Aorta (tissue), 5 donors: ENCODE results near the gene UNC13D. TPM values are rescaled to one million over a fixed set of nuclear protein-coding genes. Genes with fewer than 3 reads are reported as not detected.
A peak's percentile ranks its signal among the peaks of the same experiment; 100 is the strongest.
"Not testable (repeated sequence)": the region's sequence is repeated elsewhere in the genome, so short reads cannot be mapped to it uniquely, and the experiment has no call there.

Experiments used
- ATAC-seq: fragments of 200-7000 bp; cut with Tn5 transposase; one replicate; pipeline ENCODE4 v1.9.1; 2022; ENCODE audit warnings: moderate library complexity; ENCODE audit not compliant: low FRiP score
- DNase-seq, 2 donors: peaks; one replicate each; pipeline ENCODE4 v3.0.0-alpha.2; 2020
- H3K27ac ChIP-seq, 2 donors: one replicate each; pipeline ENCODE4 v1.5.1; 2013; ENCODE audit warnings: low read length in 2 of 2, mild to moderate bottlenecking in 2 of 2, moderate library complexity in 2 of 2, control low read depth in 1 of 2, inconsistent platforms in 1 of 2, low read depth in 1 of 2
- H3K27me3 ChIP-seq, 2 donors: one replicate each; pipeline ENCODE4 v1.6.1; 2013; ENCODE audit warnings: control low read depth in 1 of 2, low read length in 1 of 2, mild to moderate bottlenecking in 1 of 2, moderate library complexity in 1 of 2; ENCODE audit not compliant: insufficient read depth in 2 of 2, control insufficient read depth in 1 of 2
- H3K36me3 ChIP-seq, 2 donors: one replicate each; pipeline ENCODE4 v1.6.1; 2013; ENCODE audit warnings: control low read depth in 1 of 2, low read length in 1 of 2, mild to moderate bottlenecking in 1 of 2; ENCODE audit not compliant: insufficient read depth in 2 of 2, control insufficient read depth in 1 of 2
- H3K4me1 ChIP-seq, 2 donors: one replicate each; pipeline ENCODE4 v1.6.1; 2013; ENCODE audit warnings: low read length in 2 of 2, control low read depth in 1 of 2, mild to moderate bottlenecking in 1 of 2, moderate library complexity in 1 of 2; ENCODE audit not compliant: insufficient read depth in 2 of 2, control insufficient read depth in 1 of 2
- H3K4me3 ChIP-seq, 2 donors: one replicate each; pipeline ENCODE4 v1.5.1; 2013; ENCODE audit warnings: low read length in 2 of 2, control low read depth in 1 of 2, mild to moderate bottlenecking in 1 of 2
- H3K9me3 ChIP-seq: one replicate; pipeline ENCODE4 v1.6.1; 2013; ENCODE audit warnings: mild to moderate bottlenecking, low read length; ENCODE audit not compliant: control insufficient read depth
- WGBS, 2 donors: extraction: QIAGEN DNeasy Blood & Tissue Kit; methylation state at CpG; one replicate each; pipeline ENCODE4 v1.1.7; 2013; 5-methylcytosine and 5-hydroxymethylcytosine counted together
- intact Hi-C, 2 donors: fragments of 100-400 bp; cut with DNase I; formaldehyde crosslinking; loops; one replicate each; pipeline versions ENCODE4 v1.14.2 to v1.15.0; 2022
- polyA plus RNA-seq, 2 donors: library from polyadenylated mRNA; stranded (reverse); fragments of 200-250 nt; gene quantifications; one replicate each; pipeline ENCODE4 v1.2.3, GENCODE V29; 2013
- total RNA-seq, 2 donors: library from RNA; stranded (reverse); fragmentation: NEBNext Ultra II Directional; extraction: Animal tissue kit (Norgen Biotek cat#: 25700); gene quantifications; one replicate each; pipeline ENCODE4 v1.2.1, GENCODE V29; 2021
- donor health status: healthy with polysubstance abuse.
- donor health status: Bipolar disorder and iron deficiency.
- donor health status: DM: no; HTN: no; CAD: no.
- donor health status: DM: no; HTN: no; CAD: no.
- donor health status: DM: yes; HTN: yes; CAD: no.

UNC13D gene
- total and polyA plus RNA-seq, 4 donors: 3.8 to 23.1 (median 18.9) TPM

GRCh38 chr17:75876190-75876937, 32.2 kb upstream of the UNC13D start:
- H3K27me3 ChIP-seq: no peaks in the 10 kb centered on the region
- peak overlapping the region; percentile 34 to 90 for H3K27ac ChIP-seq
- peak overlapping the region in 1 of 2 donors; percentile 6 for H3K4me3 ChIP-seq
- no peaks in the 10 kb centered on the region for H3K36me3 ChIP-seq
- DNase-seq (peak; percentile 82 to 83), ATAC-seq (no peak)
- 7 to 9% methylated on average over 26 of the region's 26 CpGs for WGBS, 2 donors
- intact Hi-C loops: loop anchor here in 1 of 2 donors (5.0 kb wide), 2 partner anchors 99 to 359 kb away; partner anchors contain the start of genes CASKIN2 and TSEN54
- H3K9me3 ChIP-seq: no peaks in the 10 kb centered on the region
- H3K4me1 ChIP-seq: peaks cover 0 to 3% of the 10 kb centered on the region in 2 donors

- ATAC-seq (peak; percentile 27), DNase-seq (no peak)
- intact Hi-C loops: loop anchor here in 1 of 2 donors (5.0 kb wide), 2 partner anchors 99 to 359 kb away; partner anchors contain the start of genes CASKIN2 and TSEN54
- WGBS, 2 donors: 6 to 10% methylated on average over 5 of the region's 5 CpGs
- Histone ChIP-seq H3K4me1 (peaks cover 0 to 3% of the 10 kb centered on the region in 2 donors), H3K27ac (peak overlapping the region; percentile 29 to 90), H3K9me3 (no peaks in the 10 kb centered on the region), H3K4me3 (no peak overlapping the region), H3K27me3 (no peaks in the 10 kb centered on the region), H3K36me3 (no peaks in the 10 kb centered on the region)
Observed at GRCh38 chr17:75875940-75876189, 31.7 kb upstream of the UNC13D start.

- Histone ChIP-seq H3K4me3 (no peak overlapping the region), H3K36me3 (no peaks in the 10 kb centered on the region), H3K4me1 (peaks cover 0 to 3% of the 10 kb centered on the region in 2 donors), H3K27ac (peak overlapping the region; percentile 29 to 90), H3K27me3 (no peaks in the 10 kb centered on the region), H3K9me3 (no peaks in the 10 kb centered on the region)
- ATAC-seq: peak; percentile 2
- DNase-seq: peak; percentile 88 to 89
- WGBS, 2 donors: 21% methylated on average over 18 of the region's 18 CpGs
- intact Hi-C loops: loop anchor here in 1 of 2 donors (5.0 kb wide), 2 partner anchors 98 to 358 kb away; partner anchors contain the start of genes CASKIN2 and TSEN54
Observed at GRCh38 chr17:75875182-75875939, 31.2 kb upstream of the UNC13D start.

- Histone ChIP-seq H3K27ac (peak overlapping the region; percentile 20 to 90), H3K36me3 (no peaks in the 10 kb centered on the region), H3K27me3 (no peaks in the 10 kb centered on the region), H3K4me1 (peaks cover 0 to 3% of the 10 kb centered on the region in 2 donors), H3K9me3 (no peaks in the 10 kb centered on the region), H3K4me3 (no peak overlapping the region)
- ATAC-seq (no peak), DNase-seq (peak; percentile 44 to 78)
- WGBS, 2 donors: 70 to 77% methylated on average over 36 to 38 of the region's 38 CpGs
- intact Hi-C loops: loop anchor here in 1 of 2 donors (5.0 kb wide), 2 partner anchors 97 to 357 kb away; partner anchors contain the start of genes CASKIN2 and TSEN54
Observed at GRCh38 chr17:75874323-75875181, 30.3 kb upstream of the UNC13D start.

- intact Hi-C loops: no loop called here
- H3K27ac ChIP-seq: peak overlapping the region; percentile 90
Observed at GRCh38 chr17:75873587-75874322, 29.6 kb upstream of the UNC13D start.

GRCh38 chr17:75872434-75873351, 28.5 kb upstream of the UNC13D start:
- Histone ChIP-seq H3K27ac (peak overlapping the region; percentile 90 to 97), H3K4me1 (peaks cover 0 to 3% of the 10 kb centered on the region in 2 donors), H3K4me3 (no peak overlapping the region), H3K9me3 (no peaks in the 10 kb centered on the region), H3K36me3 (no peaks in the 10 kb centered on the region), H3K27me3 (no peaks in the 10 kb centered on the region)
- intact Hi-C loops: no loop called here
- 5 to 9% methylated on average over 13 of the region's 13 CpGs for WGBS, 2 donors
- ATAC-seq (peak; percentile 70), DNase-seq (peak; percentile 93 to 94)

More at GRCh38 chr17:75873587-75874322, 29.6 kb upstream of the UNC13D start:
- no peaks in the 10 kb centered on the region for H3K9me3 ChIP-seq
- no peaks in the 10 kb centered on the region for H3K27me3 ChIP-seq
- no peaks in the 10 kb centered on the region for H3K36me3 ChIP-seq
- no peak overlapping the region for H3K4me3 ChIP-seq
- WGBS, 2 donors: 6 to 12% methylated on average over 11 of the region's 11 CpGs
- H3K4me1 ChIP-seq: peaks cover 0 to 3% of the 10 kb centered on the region in 2 donors
- DNase-seq: peak; percentile 61 to 79
- ATAC-seq: no peak

- intact Hi-C loops, H3K4me3 ChIP-seq, H3K4me1 ChIP-seq: not testable (repeated sequence)
Observed at GRCh38 chr17:75870228-75870627, 26.0 kb upstream of the UNC13D start.

More at GRCh38 chr17:75870228-75870627, 26.0 kb upstream of the UNC13D start:
- not testable (repeated sequence) for H3K27me3 ChIP-seq, ATAC-seq, H3K36me3 ChIP-seq, DNase-seq, H3K9me3 ChIP-seq
- peak overlapping the region in 1 of 2 donors; percentile 78 for H3K27ac ChIP-seq
- WGBS, 2 donors: 18 to 20% methylated on average over 10 of the region's 10 CpGs
